ENCODE results near the gene IL1F10. TPM values are rescaled to one million over a fixed set of nuclear protein-coding genes. Genes with fewer than 3 reads are reported as not detected.
"Not testable (repeated sequence)": the region's sequence is repeated elsewhere in the genome, so short reads cannot be mapped to it uniquely, and the experiment has no call there.

The IL1F10 gene
- polyA plus RNA-seq, 1 experiment: not detected

DNA sequence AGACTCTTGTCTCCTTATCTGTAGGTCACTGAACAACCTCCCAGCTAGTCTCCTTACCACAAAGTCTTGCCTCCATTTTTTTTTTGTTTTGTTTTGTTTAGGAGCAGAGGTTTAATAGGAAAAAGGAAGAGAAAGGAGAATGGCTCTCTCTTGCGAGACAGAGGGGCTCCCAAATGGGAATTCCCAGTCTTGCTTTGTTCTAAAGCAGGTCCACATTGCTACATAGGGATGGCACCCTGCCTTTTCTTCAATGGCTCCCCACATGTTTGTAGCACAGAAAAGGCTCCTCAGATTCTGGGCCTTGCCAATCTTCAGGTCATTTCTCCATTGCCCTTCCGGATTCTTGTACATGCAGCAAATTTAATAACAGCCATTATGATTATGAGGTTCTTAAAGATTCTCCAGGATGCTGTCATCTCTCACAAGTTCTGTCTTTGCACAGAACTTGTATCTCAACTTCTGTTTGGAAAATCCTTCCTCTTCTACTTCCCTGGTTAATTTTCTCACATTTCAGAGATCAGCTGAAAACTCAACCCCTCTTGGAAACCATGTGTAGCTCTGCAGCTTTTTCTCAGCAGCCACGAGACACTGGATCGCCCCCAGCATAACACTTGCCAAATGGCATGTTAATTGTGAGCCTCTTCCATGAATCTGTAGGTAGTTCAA is 23.6 kb downstream of the IL1F10 start:
- no peak for DNase-seq (ENCODE audit: low read depth)
- no peaks in the 10 kb centered on the region for H3K36me3 ChIP-seq (ENCODE audit: control insufficient read depth, insufficient read depth, low read length)
- peaks cover 13% of the 10 kb centered on the region for H3K27me3 ChIP-seq (ENCODE audit: control insufficient read depth, insufficient read depth, low read length)
- POLR2A ChIA-PET: no interaction called here
- CTCF ChIA-PET: interaction anchor here (0.8 to 2.3 kb wide), 2 partner anchors 11 to 50 kb away, joined by 4 to 10 read pairs; no protein-coding TSS in a partner anchor
- TF ChIP-seq CTCF (IDR thresholded peaks at IDR 0.05; ENCODE audit: insufficient read depth, low read depth, low read length): no peak
- H3K4me3 ChIP-seq (ENCODE audit: low read depth, low read length): no peak overlapping the region

DNA sequence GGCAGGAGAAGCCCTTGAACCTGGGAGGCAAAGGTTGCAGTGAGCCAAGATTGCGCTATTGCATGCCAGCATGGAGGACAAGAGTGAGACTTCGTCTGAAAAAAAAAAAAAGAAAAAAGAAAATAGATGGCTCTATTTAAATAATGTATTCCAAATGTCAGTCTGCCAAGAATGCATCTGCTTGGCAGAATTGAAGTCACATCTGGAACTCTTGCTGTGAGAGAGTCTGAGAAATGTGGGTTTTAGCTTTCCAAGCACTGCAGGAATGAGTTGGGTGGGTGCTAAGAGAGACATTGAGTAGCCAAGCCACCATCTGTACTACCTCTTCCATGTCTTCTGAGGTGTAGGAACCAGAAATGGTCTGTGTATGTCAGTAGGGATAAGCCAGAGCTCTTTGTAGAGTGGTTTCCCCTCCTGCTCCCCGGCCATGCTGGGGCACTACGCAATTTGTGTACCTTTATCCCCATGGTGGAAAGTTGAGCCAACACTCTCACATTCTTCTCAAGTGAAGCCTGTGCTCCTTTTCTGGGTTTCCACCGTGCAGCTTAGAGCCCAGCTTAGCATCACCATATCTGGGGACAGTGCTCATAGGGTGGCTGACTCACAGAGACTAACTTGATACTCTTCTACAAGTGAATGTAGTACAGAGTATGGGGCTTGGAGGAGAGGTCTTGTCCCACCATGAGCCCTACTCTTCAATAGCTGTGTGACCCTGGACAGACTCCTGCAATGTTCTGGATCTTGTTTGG is 25.3 kb downstream of the IL1F10 start:
- no peaks in the 10 kb centered on the region for H3K36me3 ChIP-seq (ENCODE audit: control insufficient read depth, insufficient read depth, low read length)
- TF ChIP-seq CTCF (IDR thresholded peaks at IDR 0.05; ENCODE audit: insufficient read depth, low read depth, low read length): no peak
- DNase-seq (ENCODE audit: low read depth): no peak
- peaks cover 9% of the 10 kb centered on the region; the same call in 1 of the 2 replicates for H3K27me3 ChIP-seq (ENCODE audit: control insufficient read depth, insufficient read depth, low read length)
- no peak overlapping the region for H3K4me3 ChIP-seq (ENCODE audit: low read depth, low read length)
- ChIA-PET POLR2A (no interaction called here), CTCF (interaction anchor here (1.5 to 2.1 kb wide), 3 partner anchors 9 to 106 kb away, joined by 3 to 6 read pairs (median 4); no protein-coding TSS in a partner anchor)

GRCh38 chr2:113093613-113093977 is 25.8 kb downstream of the IL1F10 start:
- peaks cover 9% of the 10 kb centered on the region; the same call in 1 of the 2 replicates for H3K27me3 ChIP-seq (ENCODE audit: control insufficient read depth, insufficient read depth, low read length)
- TF ChIP-seq CTCF (IDR thresholded peaks at IDR 0.05; ENCODE audit: insufficient read depth, low read depth, low read length): no peak
- H3K4me3 ChIP-seq (ENCODE audit: low read depth, low read length): no peak overlapping the region
- no peaks in the 10 kb centered on the region for H3K36me3 ChIP-seq (ENCODE audit: control insufficient read depth, insufficient read depth, low read length)
- CTCF ChIA-PET: interaction anchor here (1.6 to 2.1 kb wide), 2 partner anchors 10 to 13 kb away, joined by 4 to 6 read pairs; no protein-coding TSS in a partner anchor
- DNase-seq (ENCODE audit: low read depth): no peak
- POLR2A ChIA-PET: no interaction called here

DNA sequence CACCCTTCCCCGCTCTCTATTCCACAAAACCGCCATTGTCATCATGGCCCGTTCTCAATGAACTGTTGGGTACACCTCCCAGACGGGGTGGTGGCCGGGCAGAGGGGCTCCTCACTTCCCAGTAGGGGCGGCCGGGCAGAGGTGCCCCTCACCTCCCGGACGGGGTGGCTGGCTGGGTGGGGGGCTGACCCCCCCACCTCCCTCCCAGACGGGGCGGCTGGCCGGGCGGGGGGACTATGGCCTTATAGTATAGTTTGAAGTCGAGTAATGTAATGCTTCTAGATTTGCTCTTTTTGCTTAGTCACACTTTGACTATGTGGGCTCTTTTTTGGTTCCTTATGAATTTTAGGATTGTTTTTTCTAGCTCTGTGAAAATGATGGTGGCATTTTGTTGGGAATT is 28.5 kb downstream of the IL1F10 start:
- DNase-seq (ENCODE audit: low read depth); H3K36me3 ChIP-seq (ENCODE audit: control insufficient read depth, insufficient read depth, low read length); POLR2A ChIA-PET; H3K4me3 ChIP-seq (ENCODE audit: low read depth, low read length); H3K27me3 ChIP-seq (ENCODE audit: control insufficient read depth, insufficient read depth, low read length): not testable (repeated sequence)
- CTCF ChIA-PET: interaction anchor here (1.0 kb wide), 1 partner anchor 102 kb away, joined by 3 read pairs; no protein-coding TSS in a partner anchor

GRCh38 chr2:113096842-113097618 is 29.3 kb downstream of the IL1F10 start:
- POLR2A ChIA-PET; H3K27me3 ChIP-seq (ENCODE audit: control insufficient read depth, insufficient read depth, low read length); H3K4me3 ChIP-seq (ENCODE audit: low read depth, low read length); DNase-seq (ENCODE audit: low read depth); H3K36me3 ChIP-seq (ENCODE audit: control insufficient read depth, insufficient read depth, low read length): not testable (repeated sequence)
- CTCF ChIA-PET: interaction anchor here (0.6 to 1.0 kb wide), 2 partner anchors 102 to 496 kb away, joined by 3 read pairs; no protein-coding TSS in a partner anchor

DNA sequence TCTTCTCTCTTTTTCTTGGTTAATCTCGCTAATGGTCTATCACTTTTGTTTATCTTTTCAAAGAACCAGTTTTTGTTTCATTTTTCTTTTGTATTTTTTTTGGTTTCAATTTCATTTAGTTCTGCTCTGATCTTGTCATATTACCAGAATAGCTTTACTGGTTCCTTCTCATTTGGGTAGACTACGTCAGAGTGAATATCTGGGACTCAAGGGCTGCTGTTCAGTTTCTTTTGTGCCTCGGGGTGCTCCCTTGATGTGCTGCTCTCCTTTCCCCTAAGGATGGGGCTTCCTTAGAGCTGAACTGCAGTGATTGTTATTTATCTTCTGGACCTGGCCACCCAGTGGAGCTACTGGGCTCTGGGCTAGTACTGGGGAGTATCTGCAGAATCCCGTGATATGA is 30.3 kb downstream of the IL1F10 start:
- peaks cover 2% of the 10 kb centered on the region; the same call in 1 of the 2 replicates for H3K27me3 ChIP-seq (ENCODE audit: control insufficient read depth, insufficient read depth, low read length)
- ChIA-PET POLR2A (no interaction called here), CTCF (no interaction called here)

More for the DNA sequence above, 30.3 kb downstream of the IL1F10 start:
- TF ChIP-seq CTCF (IDR thresholded peaks at IDR 0.05; ENCODE audit: insufficient read depth, low read depth, low read length): no peak
- no peak overlapping the region for H3K4me3 ChIP-seq (ENCODE audit: low read depth, low read length)
- no peaks in the 10 kb centered on the region for H3K36me3 ChIP-seq (ENCODE audit: control insufficient read depth, insufficient read depth, low read length)
- no peak for DNase-seq (ENCODE audit: low read depth)

Data from BJ (cell line).